IMR-90 (cell line): ENCODE data around the gene OR9A4. TPM values are rescaled to one million over a fixed set of nuclear protein-coding genes. Genes with fewer than 3 reads are reported as not detected.

ENCODE experiments used
- ATAC-seq: fragments of 200-7000 bp; cut with Tn5 transposase; 2 replicates; pipeline ENCODE4 v1.9.1; 2020; ENCODE audit warnings: low read depth, mild to moderate bottlenecking, moderate library complexity
- BruUV-seq: library from RNA; stranded (reverse); fragments of 400-500 nt; replicated peaks from 2 replicates; lab custom pipeline; 2021; lab: Mats Ljungman, UMichigan
- CTCF ChIA-PET: fragments of 300-600 bp; formaldehyde crosslinking; extraction: SDS; loops from one replicate; lab custom pipeline; 2021; ENCODE audit warnings: antibody characterized with exemption; lab: Yijun Ruan, JAX
- POLR2A ChIA-PET: fragments of 300-600 bp; sonication (Branson Sonifier 250); formaldehyde crosslinking; loops from one replicate; lab custom pipeline; 2022; ENCODE audit warnings: antibody characterized with exemption; ENCODE audit not compliant: unreplicated experiment; lab: Charles Lee
- DNase-seq: peaks from one replicate; pipeline ENCODE4 v3.0.0; 2013
- H2AFZ ChIP-seq: replicated peaks from 2 replicates; pipeline ENCODE3; 2013; ENCODE audit warnings: low read length, mild to moderate bottlenecking; ENCODE audit not compliant: poor library complexity
- H2AK5ac ChIP-seq: 2 replicates; pipeline ENCODE4 v1.6.1; 2013; ENCODE audit warnings: low read depth, low read length, inconsistent platforms
- H2AK9ac ChIP-seq: replicated peaks from 2 replicates; pipeline ENCODE3; 2013; ENCODE audit warnings: mild to moderate bottlenecking, low read depth, low read length, moderate library complexity; ENCODE audit not compliant: poor library complexity
- H2BK120ac ChIP-seq: 2 replicates; pipeline ENCODE4 v1.6.1; 2013; ENCODE audit warnings: low read depth, low read length, inconsistent platforms
- H2BK15ac ChIP-seq: 3 replicates; pipeline ENCODE4 v1.6.1; 2013; ENCODE audit warnings: low read depth, low read length, inconsistent platforms
- H2BK20ac ChIP-seq: 2 replicates; pipeline ENCODE4 v1.6.1; 2013; ENCODE audit warnings: low read depth, mild to moderate bottlenecking, inconsistent platforms, low read length, moderate library complexity
- H2BK5ac ChIP-seq: 2 replicates; pipeline ENCODE4 v1.6.1; 2013; ENCODE audit warnings: mild to moderate bottlenecking, low read depth, low read length, inconsistent platforms; ENCODE audit not compliant: poor library complexity, severe bottlenecking
- H3K14ac ChIP-seq: replicated peaks from 2 replicates; pipeline ENCODE4 v1.6.1; 2013; ENCODE audit warnings: low read depth, low read length, inconsistent platforms
- H3K18ac ChIP-seq: 2 replicates; pipeline ENCODE4 v1.6.1; 2013; ENCODE audit warnings: low read depth, low read length, control low read depth
- H3K23ac ChIP-seq: 2 replicates; pipeline ENCODE4 v1.6.1; 2013; ENCODE audit warnings: low read depth, low read length, inconsistent platforms
- H3K27ac ChIP-seq: 2 replicates; pipeline ENCODE4 v1.5.1; 2013; ENCODE audit warnings: mild to moderate bottlenecking, control low read depth, low read length; ENCODE audit not compliant: insufficient read depth
- H3K27me3 ChIP-seq: 2 replicates; pipeline ENCODE4 v1.6.1; 2013; ENCODE audit warnings: low read length; ENCODE audit not compliant: control insufficient read depth, insufficient read depth
- H3K36me3 ChIP-seq: 2 replicates; pipeline ENCODE4 v1.6.1; 2013; ENCODE audit warnings: low read length, mixed read lengths; ENCODE audit not compliant: control insufficient read depth, insufficient read depth
- H3K4ac ChIP-seq: 2 replicates; pipeline ENCODE4 v1.6.1; 2013; ENCODE audit warnings: low read depth, low read length, inconsistent platforms
- H3K4me1 ChIP-seq: 2 replicates; pipeline ENCODE4 v1.6.1; 2013; ENCODE audit warnings: low read length, mixed read lengths; ENCODE audit not compliant: control insufficient read depth, insufficient read depth
- H3K4me2 ChIP-seq: 2 replicates; pipeline ENCODE4 v1.6.1; 2013; ENCODE audit warnings: low read depth, mild to moderate bottlenecking, control low read depth, low read length, moderate library complexity
- H3K4me3 ChIP-seq: 2 replicates; pipeline ENCODE4 v1.5.1; 2013; ENCODE audit warnings: low read depth, mild to moderate bottlenecking, control low read depth, low read length, moderate library complexity; ENCODE audit not compliant: insufficient read depth
- H3K56ac ChIP-seq: 2 replicates; pipeline ENCODE4 v1.6.1; 2013; ENCODE audit warnings: low read length, inconsistent platforms; ENCODE audit not compliant: insufficient read depth; ENCODE audit errors: extremely low read depth
- H3K79me1 ChIP-seq, 2 experiments: 2 replicates each; pipeline ENCODE4 v1.6.1; 2013; ENCODE audit warnings: low read length in 2 of 2, inconsistent platforms in 1 of 2, low read depth in 1 of 2
- H3K9ac ChIP-seq: 2 replicates; pipeline ENCODE4 v1.6.1; 2013; ENCODE audit warnings: low read depth, low read length, control low read depth
- H3K9me1 ChIP-seq: 2 replicates; pipeline ENCODE4 v1.6.1; 2013; ENCODE audit warnings: low read length, inconsistent platforms; ENCODE audit not compliant: insufficient read depth
- H3K9me3 ChIP-seq: 2 replicates; pipeline ENCODE4 v1.6.1; 2013; ENCODE audit warnings: low read length; ENCODE audit not compliant: control insufficient read depth, insufficient read depth
- H4K20me1 ChIP-seq: 2 replicates; pipeline ENCODE4 v1.6.1; 2013; ENCODE audit warnings: low read length, inconsistent platforms; ENCODE audit not compliant: insufficient read depth
- H4K5ac ChIP-seq: 2 replicates; pipeline ENCODE4 v1.6.1; 2013; ENCODE audit warnings: mild to moderate bottlenecking, low read depth, low read length, control low read depth
- H4K8ac ChIP-seq, 2 experiments: 2 replicates each; pipeline ENCODE4 v1.6.1; 2013; ENCODE audit warnings: low read depth in 2 of 2, low read length in 2 of 2, control low read depth in 1 of 2, inconsistent platforms in 1 of 2
- H4K91ac ChIP-seq: 2 replicates; pipeline ENCODE4 v1.6.1; 2013; ENCODE audit warnings: low read depth, low read length, inconsistent platforms; ENCODE audit not compliant: insufficient read depth
- RCOR1 ChIP-seq: IDR thresholded peaks from 2 replicates; pipeline ENCODE4 v1.6.1; 2012; ENCODE audit warnings: mild to moderate bottlenecking, low read length, improper control_type of control experiment; ENCODE audit not compliant: insufficient replicate concordance
- WGBS, 2 experiments: methylation state at CpG; one replicate each; pipeline versions ENCODE4 v1.1.5 to v1.1.7; 2013; ENCODE audit warnings: missing lambda C conversion rate in 2 of 2; ENCODE audit not compliant: insufficient read length in 1 of 2; ENCODE audit errors: extremely low coverage in 2 of 2; 5-methylcytosine and 5-hydroxymethylcytosine counted together
- dilution Hi-C: fragments of 300-500 bp; cut with HindIII; formaldehyde crosslinking; loops from one replicate; pipeline ENCODE4 v1.14.3; 2018; ENCODE audit warnings: low sequenced_read_pairs; ENCODE audit not compliant: unreplicated experiment
- in situ Hi-C: fragments of 300-500 bp; cut with MboI; formaldehyde crosslinking; loops from 3 replicates; pipeline ENCODE4 v1.14.3; 2019; ENCODE audit warnings: low sequenced_read_pairs, inconsistent platforms, mixed read lengths
- intact Hi-C: fragments of 100-400 bp; cut with micrococcal nuclease; formaldehyde crosslinking; loops from 2 replicates; pipeline ENCODE4 v1.10.0; 2022
- polyA plus RNA-seq, 3 experiments: library from polyadenylated mRNA; depleted of rRNA; stranded (reverse); fragments of >200 nt; gene quantifications; 2 replicates each; pipeline ENCODE4 v1.2.3, GENCODE V29; 2012; ENCODE audit warnings: low replicate concordance in 1 of 3
- total RNA-seq: library from RNA; depleted of rRNA; stranded (reverse); fragments of >200 nt; gene quantifications from 2 replicates; pipeline ENCODE4 v1.2.3, GENCODE V29; 2012

The OR9A4 gene
- total and polyA plus RNA-seq, 2 of the 4 experiments (the other 2 are of a cell fraction), result not detected

DNA sequence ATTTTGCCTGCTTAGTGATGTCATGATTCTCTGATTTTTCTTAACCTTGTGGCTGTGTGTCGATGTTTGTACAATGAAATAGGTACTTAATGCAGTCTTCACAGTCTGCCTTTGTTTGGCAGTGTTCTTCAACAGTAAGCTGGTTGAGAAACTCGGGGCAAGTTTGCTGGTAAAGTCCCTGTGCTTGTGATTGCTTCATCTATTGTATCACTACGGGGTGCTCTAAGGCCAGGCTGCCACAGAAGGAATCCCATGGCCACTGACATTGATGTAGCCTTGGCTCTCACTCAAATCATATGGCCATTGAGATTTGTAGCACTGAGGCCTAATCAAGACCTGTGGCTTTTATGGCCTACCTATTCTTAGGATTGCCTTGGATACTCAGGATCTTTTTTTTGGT is 41.4 kb upstream of the OR9A4 start:
- ChIA-PET POLR2A (no interaction called here), CTCF (no interaction called here)
- intact Hi-C loops, result no loop called here

More for the DNA sequence above, 41.4 kb upstream of the OR9A4 start:
- Histone ChIP-seq H2BK120ac (no peak overlapping the region), H4K20me1 (no peaks in the 10 kb centered on the region), H3K9ac (no peak overlapping the region), H4K5ac (no peak overlapping the region), H3K79me1 (no peaks in the 10 kb centered on the region), H3K14ac (no peak overlapping the region), H3K56ac (no peak overlapping the region), H3K4me3 (no peak overlapping the region), H3K27me3 (no peaks in the 10 kb centered on the region), H2AFZ (no peak overlapping the region), H2AK9ac (no peak overlapping the region), H2BK5ac (no peak overlapping the region), H3K4me2 (no peak overlapping the region), H2BK20ac (no peak overlapping the region), H3K9me3 (peaks cover 11% of the 10 kb centered on the region), H3K18ac (no peak overlapping the region), H3K23ac (no peak overlapping the region), H4K8ac (no peak overlapping the region), H3K4ac (no peak overlapping the region), H3K36me3 (no peaks in the 10 kb centered on the region), H4K91ac (no peak overlapping the region), H2AK5ac (no peak overlapping the region), H3K9me1 (no peaks in the 10 kb centered on the region), H2BK15ac (no peak overlapping the region), H3K4me1 (no peaks in the 10 kb centered on the region), H3K27ac (no peak overlapping the region)
- no peak for DNase-seq
- no peak for ATAC-seq
- dilution Hi-C loops (no loop called here), in situ Hi-C loops (no loop called here)
- no TSS peak for BruUV-seq
- no peak for TF ChIP-seq RCOR1
- 0% methylated on average over 1 of the region's 3 CpGs; no CpG with 5 or more reads in 1 of the 2 experiments for WGBS, 2 experiments
